ENCODE results near the gene DYNLRB1.
"Not testable (repeated sequence)": the region's sequence is repeated elsewhere in the genome, so short reads cannot be mapped to it uniquely, and the experiment has no call there.

Gene DYNLRB1

DNA sequence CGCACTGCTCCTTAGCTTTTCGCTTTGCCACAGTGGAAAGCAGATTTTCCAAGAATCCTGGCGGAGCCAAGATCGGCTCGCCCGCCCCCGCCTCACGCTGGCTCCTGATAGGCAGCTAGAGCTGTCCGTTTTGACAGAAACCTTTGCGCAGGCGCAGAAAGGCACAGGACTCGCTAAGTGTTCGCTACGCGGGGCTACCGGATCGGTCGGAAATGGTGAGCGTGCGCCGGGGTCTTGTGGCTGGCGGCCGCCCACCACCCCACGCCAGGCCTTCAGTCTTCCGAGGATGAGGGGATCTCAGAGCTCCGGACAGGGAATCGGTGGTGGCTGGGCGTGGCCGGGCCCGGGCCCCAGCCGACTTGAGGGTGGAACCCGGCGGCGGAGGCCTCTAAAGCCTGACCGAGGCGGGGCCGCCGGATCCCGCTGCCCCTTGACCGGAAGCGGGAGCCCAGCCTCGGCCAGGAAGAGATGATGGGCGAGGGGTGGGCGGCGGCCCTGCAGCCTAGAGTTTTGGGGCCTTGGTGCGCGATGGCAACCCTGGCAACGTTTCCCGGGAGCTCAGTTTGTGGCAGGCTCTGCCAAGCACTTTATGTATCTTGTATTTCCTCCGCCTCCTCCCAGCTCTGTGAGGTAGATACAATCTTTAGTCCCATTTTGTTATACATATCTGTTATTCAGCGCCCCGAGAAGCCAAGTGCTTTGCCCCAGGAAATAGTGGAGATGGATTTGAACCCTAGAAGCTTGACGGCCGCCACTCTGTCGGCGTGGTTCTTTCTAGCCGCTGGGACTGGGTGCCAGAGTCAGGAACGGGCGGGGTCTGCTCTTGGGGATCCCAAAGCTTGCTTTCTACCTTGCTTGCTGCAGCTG, at the start of gene DYNLRB1:
DYNLRB1 (plus strand) TSS at position 176 of the 867 bp plus-strand sequence; CDS start at position 213, 37 bp downstream.
- TF ChIP-seq POLR2A (IDR thresholded peaks at IDR 0.05; ENCODE audit: low read depth, low read length) = peak; percentile 82
- DNase-seq (ENCODE audit: insufficient read length, low spot score) (peak; percentile 77), FAIRE-seq (no peak)

DNA sequence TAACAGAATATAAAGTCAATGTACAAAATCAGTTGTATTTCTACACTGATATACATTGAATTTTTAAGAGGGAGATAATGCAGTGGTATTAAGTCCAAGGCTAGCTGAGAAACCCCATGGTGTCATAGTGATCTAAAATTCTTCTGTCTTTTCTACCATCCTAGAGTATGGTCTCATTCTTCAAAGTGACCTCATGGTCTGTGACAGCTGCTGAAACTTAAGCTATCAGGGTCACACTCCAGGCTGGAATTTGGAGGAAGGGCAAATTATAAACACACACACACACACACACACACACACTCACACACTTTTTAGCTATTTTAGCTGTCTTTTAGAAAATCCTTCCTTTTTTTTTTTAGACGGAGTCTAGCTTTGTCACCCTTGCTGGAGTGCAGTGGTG, 47.3 kb upstream of the DYNLRB1 start:
- no peak for FAIRE-seq
- TF ChIP-seq POLR2A (IDR thresholded peaks at IDR 0.05; ENCODE audit: low read depth, low read length) = no peak
- DNase-seq (ENCODE audit: insufficient read length, low spot score) = no peak

DNA sequence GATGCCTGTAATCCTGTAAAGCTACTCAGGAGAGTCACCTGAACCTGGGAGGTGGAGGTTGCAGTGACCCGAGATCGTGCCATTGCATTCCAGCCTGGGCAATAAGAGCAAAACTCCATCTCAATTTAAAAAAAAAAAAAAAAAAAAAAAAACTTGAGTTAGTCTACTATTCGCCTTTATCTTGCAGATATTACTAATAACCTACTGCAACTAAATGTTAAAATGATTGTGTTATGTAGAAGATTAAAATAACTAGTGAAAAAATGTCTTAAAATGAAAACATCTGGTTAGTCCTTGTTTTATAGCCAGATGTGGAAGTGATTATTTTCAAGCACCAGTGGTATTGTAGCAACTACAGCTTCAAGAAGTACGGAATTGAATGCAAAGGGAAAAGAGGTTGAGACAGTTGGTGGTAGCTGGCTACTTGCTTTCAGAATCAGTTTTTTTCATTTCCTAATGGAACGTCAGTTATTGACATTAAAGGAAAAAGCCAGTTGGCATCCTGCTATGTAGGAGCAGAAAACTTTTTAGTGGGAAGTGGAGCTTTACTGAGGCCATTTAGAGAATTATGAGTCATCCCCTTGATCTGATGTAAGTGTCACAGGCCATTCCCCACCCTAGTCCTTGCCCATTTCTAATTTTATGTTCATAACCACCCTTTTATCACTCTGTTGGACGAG, 43.8 kb upstream of the DYNLRB1 start:
- TF ChIP-seq POLR2A (IDR thresholded peaks at IDR 0.05; ENCODE audit: low read depth, low read length) = no peak
- FAIRE-seq (peak; percentile 36), DNase-seq (ENCODE audit: insufficient read length, low spot score) (peak; percentile 25)

DNA sequence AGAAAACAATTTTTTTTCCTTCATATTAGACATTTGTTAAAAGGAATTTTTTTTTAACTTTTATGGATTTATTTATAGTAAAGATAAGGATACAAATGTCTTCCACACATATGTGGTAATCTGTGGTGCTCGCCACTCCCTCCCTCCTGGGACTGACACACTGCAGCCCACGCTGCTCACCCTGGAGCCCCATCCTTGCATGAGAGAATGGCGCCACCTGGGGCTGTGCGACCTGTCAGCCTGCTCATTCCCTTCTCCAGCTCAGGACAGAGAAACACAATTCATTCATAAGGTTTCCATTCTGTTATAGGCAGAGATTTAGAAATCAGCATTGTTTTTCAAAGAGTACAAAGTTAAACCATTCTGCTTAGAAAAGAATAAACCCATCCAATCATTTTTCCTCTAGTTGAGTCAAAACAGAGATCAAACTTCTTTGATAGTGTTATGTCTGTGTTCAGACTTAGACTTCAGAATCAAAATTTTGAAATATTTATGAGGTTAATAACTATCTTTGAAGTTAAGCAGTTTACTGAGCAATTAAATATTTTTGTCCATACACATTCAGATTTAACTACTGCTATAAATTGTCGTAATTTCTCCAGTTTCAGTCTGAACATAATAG, 42.8 kb upstream of the DYNLRB1 start:
- TF ChIP-seq POLR2A (IDR thresholded peaks at IDR 0.05; ENCODE audit: low read depth, low read length) = no peak
- FAIRE-seq = peak; percentile 75
- DNase-seq (ENCODE audit: insufficient read length, low spot score) = no peak

DNA sequence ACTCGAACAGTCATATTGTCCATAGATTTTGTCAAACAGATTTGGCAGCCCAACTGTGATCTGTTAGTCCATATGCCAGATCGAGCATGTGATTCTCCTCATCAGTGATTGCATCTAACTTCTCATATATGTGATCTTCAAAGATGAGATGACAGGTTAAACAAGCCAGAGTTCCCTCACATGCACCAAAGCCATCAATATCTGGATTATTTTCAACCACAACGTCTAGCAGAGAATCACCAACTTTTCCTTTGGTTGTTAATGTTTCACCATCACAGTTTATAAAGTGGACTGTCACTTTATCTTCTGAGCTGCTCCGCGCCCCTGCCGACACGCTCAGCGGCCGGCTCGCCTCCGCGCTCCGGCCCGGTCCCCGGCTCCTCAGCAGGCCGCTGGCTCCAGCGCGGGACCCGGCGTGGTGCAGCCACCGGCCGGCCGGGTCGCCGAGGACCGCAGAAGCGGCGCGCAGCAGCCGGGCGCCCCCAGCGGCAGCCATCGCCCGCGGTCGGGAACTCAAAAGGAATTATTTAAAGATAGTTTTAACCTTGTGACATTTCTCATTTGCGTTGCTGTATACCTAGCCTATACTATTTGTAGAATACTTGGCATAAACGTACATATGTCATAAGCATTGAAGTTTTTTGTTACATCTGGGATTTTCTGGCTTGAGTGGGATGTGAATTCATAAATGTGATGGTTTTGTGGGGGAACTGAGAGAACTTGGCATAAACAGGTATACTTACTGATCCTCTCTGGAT, 40.1 kb upstream of the DYNLRB1 start:
- no peak for DNase-seq (ENCODE audit: insufficient read length, low spot score)
- no peak for TF ChIP-seq POLR2A (IDR thresholded peaks at IDR 0.05; ENCODE audit: low read depth, low read length)
- no peak for FAIRE-seq

DNA sequence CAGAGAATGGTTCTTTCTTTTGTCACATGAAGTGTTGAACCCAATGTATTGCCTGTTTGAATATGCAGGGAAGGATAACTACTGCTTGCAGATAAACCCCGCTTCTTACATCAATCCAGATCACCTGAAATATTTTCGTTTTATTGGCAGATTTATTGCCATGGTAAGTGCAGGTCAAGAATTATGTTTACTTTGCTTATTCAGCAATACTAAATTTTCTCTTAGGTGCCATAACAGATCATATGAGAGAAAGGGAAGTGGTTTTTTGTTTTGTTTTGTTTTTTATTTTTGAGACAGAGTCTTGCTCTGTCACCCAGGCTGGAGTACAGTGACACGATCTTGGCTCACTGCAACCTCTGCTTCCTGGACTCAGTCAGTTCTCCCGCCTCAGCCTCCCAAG, 36.6 kb upstream of the DYNLRB1 start:
- TF ChIP-seq POLR2A (IDR thresholded peaks at IDR 0.05; ENCODE audit: low read depth, low read length) = no peak
- FAIRE-seq (no peak), DNase-seq (ENCODE audit: insufficient read length, low spot score) (no peak)

DNA sequence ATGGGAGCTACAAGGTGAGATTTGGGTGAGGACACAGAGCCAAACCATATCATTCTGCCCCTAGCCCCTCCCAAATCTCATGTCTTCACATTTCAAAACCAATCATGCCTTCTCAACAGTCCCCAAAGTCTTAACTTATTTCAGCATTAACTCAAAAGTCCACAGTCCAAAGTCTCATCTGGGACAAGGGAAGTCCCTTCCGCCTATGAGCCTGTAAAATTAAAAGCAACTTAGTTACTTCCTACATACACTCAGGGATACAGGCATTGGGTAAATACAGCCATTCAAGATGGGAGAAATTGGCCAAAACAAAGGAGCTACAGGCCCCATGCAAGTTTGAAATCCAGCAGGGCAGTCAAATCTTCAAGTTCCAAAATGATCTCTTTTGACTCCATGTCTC, 34.1 kb upstream of the DYNLRB1 start:
- DNase-seq (ENCODE audit: insufficient read length, low spot score); FAIRE-seq: not testable (repeated sequence)

DNA sequence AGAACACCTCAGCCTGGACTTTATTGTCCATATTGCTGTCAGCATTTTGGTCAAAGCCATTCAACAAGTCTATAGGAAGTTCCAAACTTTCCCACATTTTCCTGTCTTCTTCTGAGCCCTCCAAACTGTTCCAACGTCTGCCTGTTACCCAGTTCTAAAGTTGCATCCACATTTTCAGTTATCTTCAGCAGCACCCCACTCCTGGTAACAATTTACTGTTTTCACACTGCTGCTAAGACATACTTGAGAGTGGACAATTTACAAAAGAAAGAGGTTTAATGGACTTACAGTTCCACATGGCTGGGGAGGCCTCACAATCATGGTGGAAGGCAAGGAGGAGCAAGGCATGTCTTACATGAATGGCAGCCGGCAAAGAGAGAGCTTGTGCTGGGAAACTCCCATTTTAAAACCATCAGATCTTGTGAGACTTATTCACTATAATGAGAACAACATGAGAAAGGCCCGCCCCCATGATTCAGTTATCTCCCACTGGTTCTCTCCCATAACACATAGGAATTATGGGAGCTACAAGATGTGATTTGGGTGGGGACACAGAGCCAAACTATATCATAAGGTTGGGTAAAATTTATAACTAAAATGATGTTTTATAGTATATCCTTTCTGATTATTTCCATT, 32.5 kb upstream of the DYNLRB1 start:
- not testable (repeated sequence) for DNase-seq (ENCODE audit: insufficient read length, low spot score); FAIRE-seq

DNA sequence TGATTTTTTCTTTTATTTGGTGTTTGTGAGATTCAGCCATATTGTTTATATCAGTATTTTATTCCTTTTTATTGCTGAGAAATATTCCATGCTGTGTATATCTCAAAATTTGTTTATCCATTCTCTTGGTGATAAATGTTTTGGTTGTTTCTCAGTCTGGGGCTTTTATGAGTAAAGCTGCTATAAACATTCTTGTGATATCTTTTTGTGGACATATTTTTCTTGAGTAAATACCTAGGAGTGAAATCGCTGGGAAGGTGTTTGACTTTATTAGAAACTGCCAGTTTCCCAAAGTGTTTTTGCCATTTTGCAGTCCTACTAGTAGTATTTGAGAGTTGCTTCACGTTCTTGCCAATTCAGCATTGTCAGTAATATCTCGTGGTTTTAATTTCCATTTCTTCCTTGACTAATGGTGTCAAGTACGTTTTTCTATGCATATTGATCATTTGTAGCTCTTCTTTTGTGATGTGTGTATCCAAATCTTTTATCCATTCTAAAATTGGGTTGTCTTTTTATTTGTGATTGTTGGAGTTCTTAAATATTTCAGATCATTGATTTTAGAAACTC, 31.1 kb upstream of the DYNLRB1 start:
- DNase-seq (ENCODE audit: insufficient read length, low spot score) (no peak), FAIRE-seq (no peak)
- TF ChIP-seq POLR2A (IDR thresholded peaks at IDR 0.05; ENCODE audit: low read depth, low read length) = no peak

DNA sequence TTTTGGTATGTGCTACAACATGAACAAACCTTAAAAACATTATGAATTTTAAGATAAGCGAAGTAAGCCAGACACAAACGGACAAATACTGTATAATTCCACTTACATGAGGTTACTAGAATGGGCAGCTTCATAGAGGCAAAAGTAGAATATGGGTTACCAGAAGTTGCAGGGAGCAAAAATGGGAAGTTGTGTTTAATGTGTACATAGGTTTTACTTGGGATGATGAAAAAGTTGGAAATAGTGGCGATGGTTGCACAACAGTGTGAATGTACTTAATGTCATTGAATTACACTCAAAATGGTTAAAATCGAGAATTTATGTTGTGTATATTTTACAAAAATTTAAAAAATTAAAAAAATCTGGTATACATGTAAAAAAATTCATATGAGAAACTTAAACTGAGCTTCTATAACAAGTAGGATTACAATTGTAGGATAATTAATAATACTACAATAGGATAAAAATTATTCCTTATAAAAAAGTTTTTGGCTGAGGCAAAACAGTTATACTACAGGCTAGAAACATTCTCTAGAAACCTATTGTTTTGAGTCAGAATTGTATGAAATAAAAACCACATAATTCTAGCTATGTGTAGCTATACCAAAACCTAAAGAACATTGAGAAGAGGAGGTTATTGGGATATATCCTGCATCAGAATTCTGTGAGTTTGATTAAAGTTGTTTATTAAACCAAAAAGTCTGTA, 24.8 kb upstream of the DYNLRB1 start:
- no peak for FAIRE-seq
- no peak for TF ChIP-seq POLR2A (IDR thresholded peaks at IDR 0.05; ENCODE audit: low read depth, low read length)
- DNase-seq (ENCODE audit: insufficient read length, low spot score) = no peak

DNA sequence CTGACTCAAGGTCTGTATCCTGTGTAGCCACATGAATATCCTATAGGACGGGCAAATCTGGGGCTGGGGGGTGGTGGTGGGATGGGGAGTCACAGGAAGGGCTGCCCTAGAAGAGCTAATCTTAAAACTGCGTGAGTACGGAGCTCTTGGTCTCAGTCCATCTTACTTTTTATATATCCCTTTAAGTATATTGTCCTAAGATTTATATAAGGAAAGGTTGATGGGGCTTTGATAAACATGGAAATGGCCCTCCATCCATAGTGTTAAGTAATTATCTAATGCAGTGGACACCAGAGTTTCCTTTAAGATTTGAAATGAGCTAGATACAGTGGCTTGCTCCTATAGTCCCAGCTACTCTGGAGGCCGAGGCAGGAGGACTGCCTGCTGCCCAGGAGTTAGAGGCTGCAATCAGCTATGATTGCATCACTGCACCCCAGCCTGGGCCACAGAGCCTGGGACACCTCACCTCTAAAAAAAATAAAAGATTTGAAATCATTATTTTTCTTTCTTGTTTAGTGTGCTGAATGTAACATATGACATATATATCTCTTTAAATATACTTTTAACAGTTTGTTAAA, 24.2 kb upstream of the DYNLRB1 start:
- no peak for TF ChIP-seq POLR2A (IDR thresholded peaks at IDR 0.05; ENCODE audit: low read depth, low read length)

DNA sequence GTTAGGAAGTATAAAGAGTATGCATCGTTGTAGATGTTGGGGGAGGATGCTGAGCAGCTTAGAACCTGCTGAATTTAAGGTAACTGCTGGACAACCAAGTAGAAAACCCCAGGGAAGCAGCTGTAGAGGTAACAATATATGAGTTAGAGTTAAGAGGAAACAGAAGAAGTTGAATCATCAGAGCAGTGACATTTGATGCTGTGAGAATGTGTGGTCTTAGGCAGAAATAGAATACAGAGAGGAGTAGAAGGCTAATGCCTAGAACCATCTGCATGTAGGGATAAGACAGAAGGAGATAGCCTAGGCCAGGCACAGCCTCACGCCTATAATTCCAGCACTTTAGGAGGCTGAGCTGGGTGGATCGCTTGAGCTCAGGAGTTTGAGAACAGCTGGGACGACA, 22.6 kb upstream of the DYNLRB1 start:
- TF ChIP-seq POLR2A (IDR thresholded peaks at IDR 0.05; ENCODE audit: low read depth, low read length) = no peak
- DNase-seq (ENCODE audit: insufficient read length, low spot score) = no peak
- no peak for FAIRE-seq

More for the DNA sequence above, 24.2 kb upstream of the DYNLRB1 start:
- DNase-seq (ENCODE audit: insufficient read length, low spot score) (no peak), FAIRE-seq (no peak)

All from H54 (cell line).